ENCODE measurements around the gene CHRNB2.

Gene CHRNB2

DNA sequence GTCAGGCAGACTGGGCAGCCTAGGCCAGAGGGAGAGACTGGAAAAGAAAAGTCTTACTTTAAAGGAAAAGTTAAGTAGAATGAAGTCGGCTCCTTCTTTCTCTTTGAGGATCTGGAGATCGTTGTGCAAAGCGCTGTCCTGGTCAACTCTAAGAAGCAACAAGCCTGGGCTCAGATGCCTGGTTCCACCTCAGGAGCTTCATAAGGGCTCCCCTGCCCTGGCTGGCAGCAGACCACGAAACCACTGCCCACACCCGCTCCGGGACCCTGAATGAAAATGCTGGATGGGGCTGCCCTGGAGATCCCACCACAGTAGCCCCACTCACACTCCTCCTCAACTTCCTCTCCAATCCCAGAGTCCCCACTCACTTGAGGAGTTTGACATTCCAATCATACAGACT lies 15.5 kb upstream of the CHRNB2 start:
- no peak for DNase-seq (ENCODE audit: low read depth in 2 of 2)

- DNase-seq (ENCODE audit: low read depth in 2 of 2): no peak
Measured at GRCh38 chr1:154553056-154554030, 14.2 kb upstream of the CHRNB2 start.

DNA sequence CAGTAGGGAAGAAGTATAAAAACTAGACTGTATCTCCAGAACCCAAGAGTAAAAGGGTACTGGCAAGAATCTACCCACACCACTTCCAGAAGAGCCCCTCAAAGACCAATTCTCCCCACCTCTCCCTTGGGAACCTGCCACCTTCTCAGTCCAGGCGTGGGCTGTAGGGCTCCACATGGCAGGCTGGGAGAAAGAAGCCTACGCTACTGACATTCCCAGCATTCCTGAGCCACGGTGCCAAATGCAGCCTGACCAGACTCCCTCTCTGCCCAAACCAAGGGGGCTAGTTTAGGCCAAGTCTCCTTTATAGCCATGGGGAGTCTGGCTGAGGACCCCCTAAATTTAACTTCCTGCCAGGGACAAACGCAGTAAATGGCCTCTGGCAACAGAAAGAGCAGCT lies 11.2 kb upstream of the CHRNB2 start:
- DNase-seq (ENCODE audit: low read depth in 2 of 2): no peak

- DNase-seq (ENCODE audit: low read depth in 2 of 2): no peak
Measured at GRCh38 chr1:154557248-154557938, 10.2 kb upstream of the CHRNB2 start.

DNA sequence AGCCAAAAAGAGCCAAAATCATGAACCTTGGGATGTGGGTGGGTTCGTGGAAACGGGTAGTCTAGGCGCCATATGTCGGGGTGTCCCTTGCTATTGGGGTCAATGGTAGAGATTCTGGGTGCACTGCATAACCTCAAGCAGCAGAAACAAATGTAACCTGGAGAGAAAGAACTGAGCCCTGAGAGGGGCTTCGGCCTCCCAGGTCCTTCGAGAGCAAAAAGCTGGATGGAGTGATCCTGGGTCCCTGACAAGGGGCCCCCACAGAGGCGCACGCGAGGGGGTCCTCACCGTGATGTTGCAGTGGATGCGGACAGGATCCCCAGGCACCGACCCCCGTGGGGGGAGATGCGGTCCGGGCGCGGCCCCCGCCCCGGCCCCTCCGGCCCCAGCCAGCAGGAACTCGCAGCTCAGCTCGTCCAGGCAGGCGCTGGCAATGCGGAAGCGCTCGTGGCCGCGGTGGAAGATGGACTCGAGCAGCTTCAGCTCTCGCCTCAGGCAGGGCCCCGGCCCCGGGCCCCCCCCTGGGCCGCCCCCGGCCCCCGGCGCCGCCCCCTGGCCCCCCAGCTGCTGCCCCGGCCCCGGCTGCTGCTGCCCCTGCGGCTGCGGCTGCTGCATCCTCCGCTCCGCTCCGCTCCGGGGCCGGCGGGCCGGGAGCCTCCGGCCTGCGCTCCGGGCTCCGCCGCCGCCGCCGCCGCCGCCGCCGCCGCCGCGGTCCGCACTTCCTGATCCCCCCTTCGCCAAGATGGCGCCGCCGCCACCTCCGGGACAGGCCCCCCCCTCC lies 9.4 kb upstream of the CHRNB2 start, which contains the start of gene UBE2Q1:
TSS of gene UBE2Q1 (minus strand) at position 724 of the 781 bp plus-strand sequence. CDS start at position 615, 109 bp downstream.
- DNase-seq (ENCODE audit: low read depth in 2 of 2): peak in 1 of 2 donors; percentile 28

DNA sequence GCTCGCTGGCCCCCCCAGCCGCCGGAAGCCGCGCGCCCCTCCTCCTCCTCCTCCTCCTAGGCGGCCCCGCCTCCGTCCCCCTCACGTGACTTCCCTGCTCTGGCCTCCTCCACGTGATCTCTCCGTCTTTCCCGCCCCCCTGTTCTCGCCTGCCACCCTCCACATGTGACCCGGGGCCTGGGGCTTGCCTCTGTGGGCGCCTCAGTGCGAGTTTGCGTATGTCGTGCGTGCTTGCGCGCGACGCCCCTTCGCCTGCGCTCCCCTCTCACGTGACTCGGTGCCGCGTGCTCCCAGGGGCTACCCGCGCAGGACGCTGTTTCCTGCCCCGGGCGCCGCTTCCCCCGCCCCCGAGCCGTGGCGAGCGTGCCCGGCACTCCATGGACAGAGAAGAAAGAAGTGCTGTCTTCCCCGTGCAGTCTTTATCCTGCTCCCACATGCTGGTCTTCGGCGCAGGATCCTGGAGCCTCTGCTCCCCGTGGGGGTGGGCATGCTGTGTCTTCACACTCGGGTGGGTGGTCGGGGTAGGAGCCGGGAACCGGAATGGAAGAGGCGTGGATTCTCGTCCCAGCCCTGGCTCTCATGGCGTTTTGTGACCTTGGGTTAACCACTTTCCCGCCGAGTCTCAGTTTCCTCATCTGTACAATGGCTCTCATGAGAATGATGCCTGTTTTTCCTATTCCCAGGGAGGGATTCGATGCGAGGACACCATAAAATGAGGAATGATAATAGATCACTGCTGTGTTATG lies 8.7 kb upstream of the CHRNB2 start:
- DNase-seq (ENCODE audit: low read depth in 2 of 2): peak; percentile 100

GRCh38 chr1:154559466-154560044 lies 8.0 kb upstream of the CHRNB2 start:
- peak; percentile 69 for DNase-seq (ENCODE audit: low read depth in 2 of 2)

GRCh38 chr1:154565876-154566275 lies 1.7 kb upstream of the CHRNB2 start:
- no peak for DNase-seq (ENCODE audit: low read depth in 2 of 2)

DNA sequence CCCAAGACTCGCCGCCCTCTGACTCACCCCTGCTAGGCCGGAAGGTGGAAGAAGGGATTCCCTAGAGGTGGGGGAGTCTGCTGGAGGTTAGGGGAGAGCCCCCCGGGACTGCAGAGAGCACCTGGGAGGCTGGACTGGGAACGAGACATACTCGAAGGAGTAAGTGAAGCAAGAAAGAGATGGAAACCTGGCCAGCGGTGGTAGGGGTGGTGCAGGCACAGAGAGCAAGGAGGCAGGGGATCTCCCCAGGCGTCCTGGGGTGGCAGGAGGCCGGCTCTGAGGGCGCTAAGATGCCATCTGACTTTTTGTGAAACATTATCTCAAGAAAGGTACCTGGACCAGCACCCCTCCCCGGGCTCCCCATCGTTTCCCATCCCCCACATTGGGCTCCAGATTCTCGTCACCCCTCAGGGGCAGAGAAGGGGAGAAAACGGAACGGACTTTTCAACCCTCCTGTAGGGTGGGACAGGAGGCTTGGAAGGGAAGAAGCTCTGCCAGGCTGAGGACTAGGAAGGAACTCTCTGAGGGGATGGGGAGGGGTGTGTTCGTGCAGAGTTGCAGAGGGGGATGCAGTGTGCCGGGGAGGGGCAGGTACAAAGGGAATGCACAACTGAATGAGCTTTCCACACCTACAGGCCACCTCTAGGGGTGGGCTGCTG lies 708 bp downstream of the CHRNB2 start:
- no peak for DNase-seq (ENCODE audit: low read depth in 2 of 2)

GRCh38 chr1:154571244-154571963 lies 3.8 kb downstream of the CHRNB2 start:
- no peak for DNase-seq (ENCODE audit: low read depth in 2 of 2)

- DNase-seq (ENCODE audit: low read depth in 2 of 2): no peak
Measured at GRCh38 chr1:154571964-154572288, 4.3 kb downstream of the CHRNB2 start.

DNA sequence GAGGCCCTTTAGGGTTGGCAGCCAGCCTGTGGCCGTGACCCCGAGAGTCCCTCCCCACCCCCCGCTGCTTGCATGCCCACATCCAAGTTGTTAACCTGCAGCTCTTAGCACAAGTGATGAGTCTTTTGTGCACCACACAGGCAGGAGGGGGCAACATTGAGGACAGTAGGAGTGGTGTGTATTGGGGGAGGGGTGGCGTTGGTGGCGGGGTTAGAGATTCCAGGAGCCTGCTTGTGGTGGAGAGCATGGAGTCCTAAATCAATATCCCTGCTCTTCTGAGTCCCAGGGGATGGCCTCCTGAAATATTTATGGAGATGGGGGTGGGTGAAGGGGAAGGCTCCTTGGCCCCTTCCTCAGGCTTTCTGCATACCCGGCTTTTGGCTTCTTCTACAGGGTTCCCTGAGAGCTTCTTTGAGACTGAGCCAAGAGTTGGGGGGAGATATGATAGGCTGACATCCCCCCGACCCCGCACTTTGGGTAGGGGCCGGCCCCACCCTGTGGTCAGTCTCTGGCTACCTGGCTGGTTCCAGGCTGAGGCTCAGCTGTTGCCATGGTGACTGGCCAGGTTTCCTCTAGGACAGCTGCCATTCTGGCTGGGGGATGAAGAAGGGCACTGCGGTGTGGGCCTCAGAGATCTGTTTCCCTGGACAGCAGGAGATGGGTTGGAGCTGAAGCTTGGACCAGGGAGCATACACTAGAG lies 5.0 kb downstream of the CHRNB2 start:
- no peak for DNase-seq (ENCODE audit: low read depth in 2 of 2)

DNA sequence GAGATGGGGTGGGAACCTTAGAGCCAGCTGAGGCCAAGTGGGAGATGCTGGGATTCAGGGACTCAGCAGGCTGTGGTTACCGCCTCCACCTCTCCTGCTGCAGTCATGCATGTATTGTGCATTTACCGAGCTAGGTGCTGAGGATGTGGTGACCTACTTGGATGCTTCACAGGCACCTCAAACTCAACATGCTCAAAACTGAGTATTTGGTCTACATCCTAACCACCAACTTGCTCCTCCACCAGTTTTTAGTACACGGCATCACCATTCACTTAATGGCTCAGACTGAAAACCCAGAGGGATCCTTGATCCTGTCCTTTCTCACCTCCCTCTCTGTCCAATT lies 5.6 kb downstream of the CHRNB2 start:
- DNase-seq (ENCODE audit: low read depth in 2 of 2): no peak

DNA sequence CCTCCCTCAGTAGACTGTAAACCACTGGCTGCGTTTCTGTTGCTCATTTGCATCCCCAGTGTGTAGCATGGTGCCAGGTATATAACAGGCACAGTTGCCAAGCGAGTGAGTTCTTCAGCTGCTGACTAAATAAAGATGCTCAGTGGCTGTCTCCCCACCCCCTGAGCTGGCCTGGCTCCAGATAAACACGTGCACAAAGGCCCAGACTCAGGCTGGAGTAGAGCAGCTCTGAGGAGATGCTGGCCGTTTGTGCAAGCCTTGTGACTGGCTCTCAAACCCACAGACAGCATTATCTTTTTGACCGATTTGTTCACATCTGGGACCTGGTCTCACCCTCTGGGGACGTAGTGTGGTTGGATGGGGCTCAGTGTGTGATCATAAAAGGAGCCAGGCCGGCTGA lies 7.1 kb downstream of the CHRNB2 start:
- no peak for DNase-seq (ENCODE audit: low read depth in 2 of 2)

- DNase-seq (ENCODE audit: low read depth in 2 of 2): no peak
Measured at GRCh38 chr1:154575147-154575927, 7.8 kb downstream of the CHRNB2 start.

GRCh38 chr1:154575951-154576566 lies 8.5 kb downstream of the CHRNB2 start:
- DNase-seq (ENCODE audit: low read depth in 2 of 2): no peak

DNA sequence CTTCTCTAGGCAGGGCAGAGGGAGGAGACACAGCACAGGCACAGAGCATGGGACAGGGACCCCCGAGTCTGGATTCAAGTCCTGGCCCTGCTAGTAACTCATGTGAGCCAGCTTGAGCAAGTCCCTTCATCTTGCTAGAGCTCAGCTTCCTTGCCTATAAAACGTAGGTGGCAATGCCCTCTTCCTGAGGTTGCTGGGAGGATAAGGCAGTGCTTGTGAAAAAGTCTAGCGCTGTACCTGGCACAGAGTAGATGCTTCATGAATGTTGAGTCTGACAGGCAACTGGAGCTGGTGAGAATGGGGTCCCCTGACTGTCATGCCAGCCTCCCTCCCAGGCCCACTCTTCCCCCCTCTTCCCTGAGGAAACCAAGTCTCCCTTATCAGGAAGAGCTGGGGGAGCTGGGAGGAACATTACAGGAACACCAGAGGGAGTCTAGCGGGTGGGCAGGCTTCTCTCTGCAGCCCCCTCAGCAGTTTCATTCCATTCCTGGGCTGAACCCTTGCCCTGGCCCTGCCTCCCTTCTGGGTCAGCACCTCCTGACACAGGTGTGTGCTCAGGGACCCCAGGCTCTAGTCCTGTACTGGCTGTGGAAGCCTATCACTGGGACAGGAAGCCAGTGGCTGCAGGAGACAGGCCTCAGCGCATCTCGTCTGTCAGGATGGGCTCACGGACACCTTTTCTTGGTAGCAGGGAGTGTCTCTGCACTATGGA lies 9.9 kb downstream of the CHRNB2 start:
- no peak for DNase-seq (ENCODE audit: low read depth in 2 of 2)

GRCh38 chr1:154578058-154578418 lies 10.5 kb downstream of the CHRNB2 start:
- DNase-seq (ENCODE audit: low read depth in 2 of 2): no peak
